ENCODE data around the gene ERFL.
A peak's percentile ranks its signal among the peaks of the same experiment; 100 is the strongest.

DNA sequence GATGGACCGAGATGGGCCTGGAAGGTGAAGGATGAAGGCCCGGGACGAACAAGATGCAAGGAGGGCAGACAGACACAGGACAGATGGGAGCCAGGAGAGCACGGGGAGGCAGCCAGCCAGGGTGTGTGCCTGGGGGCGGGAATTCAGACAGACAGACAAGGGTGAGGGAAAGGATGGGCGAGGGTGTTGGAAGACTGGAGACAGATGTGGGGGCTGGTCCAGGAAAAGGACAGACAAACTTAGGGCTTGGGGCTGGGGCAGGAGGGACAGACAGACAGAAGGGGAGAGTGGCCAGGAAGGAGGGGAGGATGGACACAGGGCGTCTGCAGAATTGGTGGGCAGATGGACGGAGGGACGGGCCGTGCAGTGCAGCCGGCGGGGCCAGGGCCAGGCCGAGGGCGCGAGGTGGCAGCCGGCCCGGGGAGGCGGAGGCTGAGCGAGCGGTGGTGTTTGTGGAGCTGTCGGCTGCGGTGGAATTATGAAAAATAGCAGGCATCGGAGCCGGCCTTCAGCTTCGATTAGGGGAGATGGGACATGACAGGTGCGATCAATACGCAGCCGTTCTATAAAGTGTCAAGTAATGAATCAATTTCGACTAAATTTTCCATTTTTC, 4.6 kb upstream of the ERFL start:
- TF ChIP-seq, protein P1, sequence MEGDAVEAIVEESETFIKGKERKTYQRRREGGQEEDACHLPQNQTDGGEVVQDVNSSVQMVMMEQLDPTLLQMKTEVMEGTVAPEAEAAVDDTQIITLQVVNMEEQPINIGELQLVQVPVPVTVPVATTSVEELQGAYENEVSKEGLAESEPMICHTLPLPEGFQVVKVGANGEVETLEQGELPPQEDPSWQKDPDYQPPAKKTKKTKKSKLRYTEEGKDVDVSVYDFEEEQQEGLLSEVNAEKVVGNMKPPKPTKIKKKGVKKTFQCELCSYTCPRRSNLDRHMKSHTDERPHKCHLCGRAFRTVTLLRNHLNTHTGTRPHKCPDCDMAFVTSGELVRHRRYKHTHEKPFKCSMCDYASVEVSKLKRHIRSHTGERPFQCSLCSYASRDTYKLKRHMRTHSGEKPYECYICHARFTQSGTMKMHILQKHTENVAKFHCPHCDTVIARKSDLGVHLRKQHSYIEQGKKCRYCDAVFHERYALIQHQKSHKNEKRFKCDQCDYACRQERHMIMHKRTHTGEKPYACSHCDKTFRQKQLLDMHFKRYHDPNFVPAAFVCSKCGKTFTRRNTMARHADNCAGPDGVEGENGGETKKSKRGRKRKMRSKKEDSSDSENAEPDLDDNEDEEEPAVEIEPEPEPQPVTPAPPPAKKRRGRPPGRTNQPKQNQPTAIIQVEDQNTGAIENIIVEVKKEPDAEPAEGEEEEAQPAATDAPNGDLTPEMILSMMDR (conservative IDR thresholded peaks at IDR 0.05 in 1 of 2, IDR thresholded peaks at IDR 0.05 in 1 of 2; ENCODE audit: extremely low read depth in 1 of 2, insufficient read depth in 1 of 2, low read depth in 1 of 2, low read length in 2 of 2) = no peak
- peak; percentile 79 for TF ChIP-seq EZH2 (IDR thresholded peaks at IDR 0.05; ENCODE audit: borderline replicate concordance, low read length)

Data from mammary epithelial cell (primary cell).